ENCODE data around the gene RAPGEF3. TPM values are rescaled to one million over a fixed set of nuclear protein-coding genes. Genes with fewer than 3 reads are reported as not detected.
A peak's percentile ranks its signal among the peaks of the same experiment; 100 is the strongest.

Gene RAPGEF3
- total and polyA plus RNA-seq, 9 of the 15 experiments (the other 6 are each of a cell fraction or from before 2014, with no cell fraction given) = 0.03 to 0.78 (median 0.37) TPM; not detected in 1

DNA sequence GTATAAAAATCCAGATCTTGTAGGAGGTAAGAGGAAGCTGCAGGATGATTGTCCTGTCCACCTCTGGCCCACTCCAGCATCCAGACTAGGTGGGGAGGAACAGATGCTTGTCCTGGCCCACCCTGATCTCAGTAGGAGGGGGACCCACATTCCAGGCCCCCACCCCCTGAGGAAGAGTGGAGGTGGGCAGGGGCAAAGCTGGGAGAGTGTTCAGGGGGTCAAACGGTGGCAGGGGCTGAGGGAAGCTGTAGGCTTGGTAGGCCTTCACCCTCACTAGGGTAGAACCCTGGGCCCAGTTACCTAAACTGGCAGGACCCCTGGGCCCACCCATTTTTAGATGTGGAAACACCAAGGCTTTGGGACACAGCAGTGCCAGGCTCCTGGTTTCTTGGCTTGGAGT is 18.5 kb upstream of the RAPGEF3 start:
- peaks cover 54 to 67% of the 10 kb centered on the region in 2 experiments for H3K4me1 ChIP-seq (replicated peaks in 1 of 2; ENCODE audit: control insufficient read depth in 2 of 2, insufficient read depth in 2 of 2, low read length in 2 of 2)
- H3K9me3 ChIP-seq (replicated peaks; ENCODE audit: control insufficient read depth, insufficient read depth, low read depth, low read length) = no peaks in the 10 kb centered on the region
- peaks cover 13% of the 10 kb centered on the region; the same call in 1 of the 2 replicates for H4K20me1 ChIP-seq (replicated peaks; ENCODE audit: control insufficient read depth, insufficient read depth, low read length)
- intact Hi-C loops (cut with micrococcal nuclease) = no loop called here
- H2AFZ ChIP-seq (ENCODE audit: low read depth, low read length) = no peak overlapping the region
- H3K27me3 ChIP-seq (ENCODE audit: control insufficient read depth in 2 of 2, insufficient read depth in 2 of 2, low read length in 2 of 2) = no peaks in the 10 kb centered on the region
- in situ Hi-C loops (cut with MboI) = loop anchor here (10.0 kb wide), 1 partner anchor 62 kb away; no protein-coding TSS in a partner anchor
- H3K36me3 ChIP-seq (ENCODE audit: control insufficient read depth, insufficient read depth, low read length) = peaks cover 36% of the 10 kb centered on the region; the same call in 2 of the 3 replicates
- CTCF ChIA-PET (ENCODE audit: low intra/inter-chr PET ratio) = interaction anchor here (1.2 to 4.5 kb wide), 2 partner anchors 34 to 62 kb away, joined by 3 to 42 read pairs; no protein-coding TSS in a partner anchor
- DNase-seq (ENCODE audit: extremely low read depth in 1 of 4, low spot score in 3 of 4) (no peak), ATAC-seq (no peak), FAIRE-seq (no peak)
- H3K9ac ChIP-seq (ENCODE audit: insufficient read depth in 1 of 2, low read depth in 2 of 2, low read length in 2 of 2) = peak overlapping the region; percentile 84 to 88
- no peak overlapping the region for H3K4me3 ChIP-seq
- no TSS peak for BruUV-seq (replicated peaks)
- TF ChIP-seq, protein P1, sequence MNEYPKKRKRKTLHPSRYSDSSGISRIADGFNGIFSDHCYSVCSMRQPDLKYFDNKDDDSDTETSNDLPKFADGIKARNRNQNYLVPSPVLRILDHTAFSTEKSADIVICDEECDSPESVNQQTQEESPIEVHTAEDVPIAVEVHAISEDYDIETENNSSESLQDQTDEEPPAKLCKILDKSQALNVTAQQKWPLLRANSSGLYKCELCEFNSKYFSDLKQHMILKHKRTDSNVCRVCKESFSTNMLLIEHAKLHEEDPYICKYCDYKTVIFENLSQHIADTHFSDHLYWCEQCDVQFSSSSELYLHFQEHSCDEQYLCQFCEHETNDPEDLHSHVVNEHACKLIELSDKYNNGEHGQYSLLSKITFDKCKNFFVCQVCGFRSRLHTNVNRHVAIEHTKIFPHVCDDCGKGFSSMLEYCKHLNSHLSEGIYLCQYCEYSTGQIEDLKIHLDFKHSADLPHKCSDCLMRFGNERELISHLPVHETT (CRISPR knock-in tag; conservative IDR thresholded peaks at IDR 0.05 in 1 of 2, IDR thresholded peaks at IDR 0.05 in 1 of 2) = 0 out of 4 replicates have a peak, but pooled peaks of 1 of the 2 experiments have one; percentile 13
- TF ChIP-seq, protein P2, sequence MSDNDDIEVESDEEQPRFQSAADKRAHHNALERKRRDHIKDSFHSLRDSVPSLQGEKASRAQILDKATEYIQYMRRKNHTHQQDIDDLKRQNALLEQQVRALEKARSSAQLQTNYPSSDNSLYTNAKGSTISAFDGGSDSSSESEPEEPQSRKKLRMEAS (CRISPR knock-in tag; IDR thresholded peaks at IDR 0.05) = 0 out of 2 replicates have a peak, but pooled peaks have one; percentile 23
- TF ChIP-seq GABPA (tag; conservative IDR thresholded peaks at IDR 0.05; ENCODE audit: low read depth) = peak; percentile 16; the same call in 1 of the 2 replicates
- TF ChIP-seq, protein P3, sequence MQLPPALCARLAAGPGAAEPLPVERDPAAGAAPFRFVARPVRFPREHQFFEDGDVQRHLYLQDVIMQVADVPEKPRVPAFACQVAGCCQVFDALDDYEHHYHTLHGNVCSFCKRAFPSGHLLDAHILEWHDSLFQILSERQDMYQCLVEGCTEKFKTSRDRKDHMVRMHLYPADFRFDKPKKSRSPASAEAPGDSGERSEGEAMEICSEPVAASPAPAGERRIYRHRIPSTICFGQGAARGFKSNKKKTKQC (CRISPR knock-in tag; IDR thresholded peaks at IDR 0.05) = 0 out of 2 replicates have a peak, but pooled peaks have one; percentile 28
- 0 out of 4 replicates have a peak, but pooled peaks of 1 of the 2 experiments have one; percentile 30 for TF ChIP-seq FOXA3 (CRISPR knock-in tag; conservative IDR thresholded peaks at IDR 0.05 in 1 of 2, IDR thresholded peaks at IDR 0.05 in 1 of 2)
- no peak for TF ChIP-seq RBM22 (IDR thresholded peaks at IDR 0.05; ENCODE audit: low read depth, low read length, poor library complexity, severe bottlenecking)
- TF ChIP-seq PTBP1 (IDR thresholded peaks at IDR 0.05; ENCODE audit: low read depth, low read length) = no peak
- 0 out of 2 replicates have a peak, but pooled peaks have one; percentile 2 for TF ChIP-seq CEBPG (CRISPR knock-in tag; IDR thresholded peaks at IDR 0.05)
- no peak for TF ChIP-seq CEBPG (tag; conservative IDR thresholded peaks at IDR 0.05 in 1 of 2, IDR thresholded peaks at IDR 0.05 in 1 of 2)
- TF ChIP-seq RBBP5 (IDR thresholded peaks at IDR 0.05; ENCODE audit: borderline replicate concordance, insufficient read depth, low read length, poor library complexity, severe bottlenecking) = peak; percentile 33
- TF ChIP-seq, protein P4, sequence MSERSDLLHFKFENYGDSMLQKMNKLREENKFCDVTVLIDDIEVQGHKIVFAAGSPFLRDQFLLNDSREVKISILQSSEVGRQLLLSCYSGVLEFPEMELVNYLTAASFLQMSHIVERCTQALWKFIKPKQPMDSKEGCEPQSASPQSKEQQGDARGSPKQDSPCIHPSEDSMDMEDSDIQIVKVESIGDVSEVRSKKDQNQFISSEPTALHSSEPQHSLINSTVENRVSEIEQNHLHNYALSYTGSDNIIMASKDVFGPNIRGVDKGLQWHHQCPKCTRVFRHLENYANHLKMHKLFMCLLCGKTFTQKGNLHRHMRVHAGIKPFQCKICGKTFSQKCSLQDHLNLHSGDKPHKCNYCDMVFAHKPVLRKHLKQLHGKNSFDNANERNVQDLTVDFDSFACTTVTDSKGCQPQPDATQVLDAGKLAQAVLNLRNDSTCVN (CRISPR knock-in tag; IDR thresholded peaks at IDR 0.05) = 0 out of 2 replicates have a peak, but pooled peaks have one; percentile 4
- POLR2A ChIA-PET = interaction anchor here (0.6 to 5.4 kb wide), 17 partner anchors 8 to 67 kb away, joined by 3 to 38 read pairs (median 4); partner anchors contain the start of gene RAPGEF3
- 33% methylated on average over 1 of the region's 1 CpG for WGBS (ENCODE audit: insufficient coverage, low coverage, missing lambda C conversion rate)
- H3K4me2 ChIP-seq (ENCODE audit: insufficient read depth, low read length) = peak overlapping the region; percentile 94
- H3K9me1 ChIP-seq (ENCODE audit: control insufficient read depth, insufficient read depth, low read length) = peaks cover 5% of the 10 kb centered on the region
- H3K27ac ChIP-seq (ENCODE audit: extremely low read depth, low read depth, low read length) = peak overlapping the region; percentile 92
- peaks cover 72% of the 10 kb centered on the region for H3K79me2 ChIP-seq (ENCODE audit: control insufficient read depth, insufficient read depth, low read length)
